K562 (cell line): ENCODE measurements around the gene NALCN. TPM values are rescaled to one million over a fixed set of nuclear protein-coding genes. Genes with fewer than 3 reads are reported as not detected.

Experiments used
- ATAC-seq: fragments of 200-7000 bp; cut with Tn5 transposase; 3 replicates; pipeline ENCODE4 v1.9.1; 2020; ENCODE audit warnings: moderate library complexity
- BruUV-seq: library from RNA; stranded (reverse); fragments of 400-500 nt; replicated peaks from 2 replicates; lab custom pipeline; 2021; lab: Mats Ljungman, UMichigan
- CTCF ChIA-PET: fragments of 300-600 bp; formaldehyde crosslinking; extraction: SDS; loops from one replicate; lab custom pipeline; 2021; ENCODE audit warnings: low intra/inter-chr PET ratio; lab: Yijun Ruan, JAX
- POLR2A ChIA-PET: fragments of 300-600, 350-650 bp; sonication (Branson Sonifier 250); formaldehyde crosslinking; extraction: SDS; loops from one replicate; lab custom pipeline; 2021; ENCODE audit warnings: antibody characterized with exemption, inconsistent platforms; lab: Yijun Ruan, JAX
- DNase-seq, 4 experiments: peaks; one replicate each; pipeline versions ENCODE4 v3.0.0 to v3.0.0-alpha.2; 2011 to 2018; ENCODE audit warnings: low spot score in 3 of 4, mixed read lengths in 3 of 4; ENCODE audit errors: extremely low read depth in 1 of 4
- FAIRE-seq: peaks from 2 replicates; lab custom pipeline; 2011; peaks lifted over from hg19 to GRCh38; lab: Jason Lieb, UNC
- H2AFZ ChIP-seq: 2 replicates; pipeline ENCODE4 v1.6.0; 2011; ENCODE audit warnings: low read depth, low read length, control low read depth, inconsistent platforms
- H3K27ac ChIP-seq: fragments of 200-600 bp; 3 replicates; pipeline ENCODE4 v1.8.0; 2011; ENCODE audit warnings: low read depth, mild to moderate bottlenecking, control low read depth, inconsistent platforms, low read length, moderate library complexity, mixed read lengths; ENCODE audit errors: extremely low read depth
- H3K27me3 ChIP-seq, 2 experiments: fragments of 300-600 bp in 1 of 2; 2 replicates in 1 of 2; 3 replicates in 1 of 2; pipeline versions ENCODE4 v1.6.0 to v1.8.0; 2011; ENCODE audit warnings: inconsistent platforms in 2 of 2, low read length in 2 of 2, mild to moderate bottlenecking in 1 of 2, mixed read lengths in 1 of 2, moderate library complexity in 1 of 2; ENCODE audit not compliant: control insufficient read depth in 2 of 2, insufficient read depth in 2 of 2
- H3K36me3 ChIP-seq: fragments of 300-600 bp; 3 replicates; pipeline ENCODE4 v1.8.0; 2011; ENCODE audit warnings: mild to moderate bottlenecking, low read length, inconsistent platforms; ENCODE audit not compliant: control insufficient read depth, insufficient read depth
- H3K4me1 ChIP-seq, 2 experiments: fragments of 200-600 bp in 1 of 2; replicated peaks in 1 of 2; 2 replicates in 1 of 2; 3 replicates in 1 of 2; pipeline versions ENCODE4 v1.5.1 to v1.8.0; 2011; ENCODE audit warnings: inconsistent platforms in 2 of 2, low read length in 2 of 2, mild to moderate bottlenecking in 1 of 2, mixed read lengths in 1 of 2, moderate library complexity in 1 of 2; ENCODE audit not compliant: control insufficient read depth in 2 of 2, insufficient read depth in 2 of 2
- H3K4me2 ChIP-seq: 2 replicates; pipeline ENCODE4 v1.6.1; 2011; ENCODE audit warnings: low read length, control low read depth, inconsistent platforms, mixed read lengths; ENCODE audit not compliant: insufficient read depth
- H3K4me3 ChIP-seq: fragments of 200-600 bp; sonication (generic), shearing (Covaris generic); 2 replicates; pipeline ENCODE4 v1.5.1; 2016; ENCODE audit warnings: control low read depth, inconsistent platforms
- H3K79me2 ChIP-seq: fragments of 200-600 bp; 3 replicates; pipeline ENCODE4 v1.8.0; 2011; ENCODE audit warnings: low read length, inconsistent platforms; ENCODE audit not compliant: control insufficient read depth, insufficient read depth
- H3K9ac ChIP-seq, 2 experiments: 2 replicates each; pipeline versions ENCODE4 v1.6.0 to v1.6.1; 2011; ENCODE audit warnings: low read depth in 2 of 2, low read length in 2 of 2, control low read depth in 1 of 2, inconsistent platforms in 1 of 2, mild to moderate bottlenecking in 1 of 2, mixed read lengths in 1 of 2; ENCODE audit not compliant: insufficient read depth in 1 of 2
- H3K9me1 ChIP-seq: one replicate; pipeline ENCODE4 v1.6.0; 2011; ENCODE audit warnings: inconsistent platforms, mild to moderate bottlenecking, low read length, moderate library complexity; ENCODE audit not compliant: control insufficient read depth, insufficient read depth
- H3K9me3 ChIP-seq: replicated peaks from 2 replicates; pipeline ENCODE4 v1.5.1; 2011; ENCODE audit warnings: low read depth, low read length, inconsistent platforms; ENCODE audit not compliant: control insufficient read depth, insufficient read depth
- H4K20me1 ChIP-seq: replicated peaks from 2 replicates; pipeline ENCODE4 v1.6.1; 2011; ENCODE audit warnings: low read length, inconsistent platforms, mixed read lengths; ENCODE audit not compliant: control insufficient read depth, insufficient read depth
- ARID2 ChIP-seq: fragments of 450-650 bp; IDR thresholded peaks from 2 replicates; pipeline ENCODE4 v1.6.1; 2017; ENCODE audit warnings: antibody characterized with exemption, mild to moderate bottlenecking
- BRD4 ChIP-seq: fragments of 200-600 bp; sonication (generic); IDR thresholded peaks from 2 replicates; pipeline ENCODE4 v1.6.1; 2017; ENCODE audit warnings: inconsistent platforms
- CCNT2 ChIP-seq: IDR thresholded peaks from 2 replicates; pipeline ENCODE4 v1.6.1; 2011; ENCODE audit warnings: borderline replicate concordance, low read depth, mild to moderate bottlenecking, moderate library complexity, mixed read lengths, low read length; ENCODE audit not compliant: insufficient read length; ENCODE audit errors: extremely low read depth
- FOXM1 ChIP-seq, 2 experiments: fragments of 450-650 bp in 1 of 2; sonication (generic) in 1 of 2; formaldehyde crosslinking in 1 of 2; IDR thresholded peaks; 2 replicates each; pipeline versions ENCODE4 v1.6.1 to v1.9.0; 2017 to 2022; ENCODE audit warnings: low read depth in 2 of 2, mild to moderate bottlenecking in 2 of 2, missing genetic modification reagents in 1 of 2, moderate library complexity in 1 of 2
- FUS ChIP-seq: fragments of 200-400 bp; formaldehyde crosslinking; optimal IDR thresholded peaks from 2 replicates; pipeline ENCODE3; 2017; ENCODE audit warnings: low read depth, low read length
- GABPA ChIP-seq: fragments of 200-800 bp; sonication (Bioruptor generic); conservative IDR thresholded peaks from 2 replicates; pipeline ENCODE4 v1.6.1; 2016; ENCODE audit warnings: low read depth, missing genetic modification characterization, missing compliant biosample characterization
- ILK ChIP-seq: fragments of 450-650 bp; IDR thresholded peaks from 2 replicates; pipeline ENCODE4 v1.6.1; 2016; ENCODE audit warnings: missing genetic modification characterization, low read depth, mild to moderate bottlenecking, missing compliant biosample characterization, moderate library complexity, borderline replicate concordance
- KLF13 ChIP-seq: fragments of 450-650 bp; IDR thresholded peaks from 2 replicates; pipeline ENCODE4 v1.6.1; 2016; ENCODE audit warnings: missing genetic modification characterization, low read depth, mild to moderate bottlenecking, missing compliant biosample characterization, moderate library complexity, borderline replicate concordance
- MAZ ChIP-seq, 2 experiments: fragments of 450-650 bp in 1 of 2; sonication (generic) in 1 of 2; formaldehyde crosslinking; IDR thresholded peaks in 1 of 2; conservative IDR thresholded peaks in 1 of 2; 2 replicates each; pipeline versions ENCODE4 v1.4.0 to v1.5.0; 2020; ENCODE audit warnings: mild to moderate bottlenecking in 1 of 2, missing genetic modification reagents in 1 of 2
- NCOA2 ChIP-seq, 2 experiments: fragments of 450-650 bp; IDR thresholded peaks; 2 replicates each; pipeline ENCODE4 v1.6.1; 2018; ENCODE audit warnings: mild to moderate bottlenecking in 2 of 2, moderate library complexity in 1 of 2; ENCODE audit not compliant: partially characterized antibody in 2 of 2
- POLR2G ChIP-seq: fragments of 200-400 bp; formaldehyde crosslinking; IDR thresholded peaks from 2 replicates; pipeline ENCODE4 v1.6.1; 2017; ENCODE audit warnings: low read depth, mild to moderate bottlenecking, antibody characterized with exemption, low read length, moderate library complexity
- STAT5A ChIP-seq: IDR thresholded peaks from 2 replicates; pipeline ENCODE4 v1.6.1; 2012; ENCODE audit warnings: low read length, inconsistent platforms, borderline replicate concordance
- ZFP36 ChIP-seq: fragments of 150-350 bp; IDR thresholded peaks from 2 replicates; pipeline ENCODE4 v1.6.1; 2018; ENCODE audit warnings: low read length, low read depth; ENCODE audit not compliant: partially characterized antibody
- WGBS: fragments of 100-300 bp; shearing (Covaris generic); methylation state at CpG from one replicate; pipeline ENCODE4 v1.1.6; 2016; ENCODE audit warnings: low coverage, mixed read lengths; ENCODE audit not compliant: insufficient coverage; ENCODE audit errors: missing lambda C conversion rate; 5-methylcytosine and 5-hydroxymethylcytosine counted together
- in situ Hi-C: fragments of 300-500 bp; cut with MboI; formaldehyde crosslinking; loops from 4 replicates; pipeline ENCODE4 v1.15.0; 2018; ENCODE audit warnings: inconsistent platforms, mixed read lengths
- intact Hi-C: fragments of 100-400 bp; cut with micrococcal nuclease; formaldehyde crosslinking; loops from 2 replicates; pipeline ENCODE4 v1.14.2; 2022
- polyA plus RNA-seq, 8 experiments: library from polyadenylated mRNA; depleted of rRNA in 4 of 8; stranded (reverse) in 5 of 8; unstranded in 3 of 8; fragments of >200 nt; fragmentation: Nextera tagmentation in 2 of 8; fragmentation: Illumina TruSeq in 1 of 8; extraction: Ambion mirVana in 2 of 8; extraction: Trizol in 1 of 8; gene quantifications; 2 replicates each; pipeline versions ENCODE4 v1.2.1 to v1.2.3, GENCODE V29; 2011 to 2014; ENCODE audit warnings: inconsistent platforms in 1 of 8, missing spikeins in 1 of 8
- total RNA-seq, 7 experiments: library from RNA; depleted of rRNA in 6 of 7; stranded (reverse); fragments of >200 nt in 6 of 7; fragmentation: Illumina TruSeq in 2 of 7; extraction: Trizol in 2 of 7; gene quantifications; 2 replicates each; pipeline versions ENCODE4 v1.2.1 to v1.2.3, GENCODE V29; 2011 to 2021; ENCODE audit warnings: low replicate concordance in 1 of 7
- TF ChIP-seq, protein P1 (sequence below): fragments of 450-650 bp; formaldehyde crosslinking; IDR thresholded peaks from 2 replicates; pipeline ENCODE4 v1.4.0; 2020; ENCODE audit warnings: mild to moderate bottlenecking, moderate library complexity
- TF ChIP-seq, protein P2 (sequence below), 2 experiments: fragments of 450-650 bp in 1 of 2; IDR thresholded peaks; 2 replicates each; pipeline ENCODE4 v1.6.1; 2011 to 2017; ENCODE audit warnings: low read depth in 2 of 2, antibody characterized with exemption in 1 of 2, borderline replicate concordance in 1 of 2, low read length in 1 of 2, mild to moderate bottlenecking in 1 of 2, mixed read lengths in 1 of 2; ENCODE audit not compliant: control insufficient read depth in 1 of 2

NALCN gene
- total and polyA plus RNA-seq, 9 of the 15 experiments (the other 6 are each of a cell fraction or from before 2014, with no cell fraction given): not detected

DNA sequence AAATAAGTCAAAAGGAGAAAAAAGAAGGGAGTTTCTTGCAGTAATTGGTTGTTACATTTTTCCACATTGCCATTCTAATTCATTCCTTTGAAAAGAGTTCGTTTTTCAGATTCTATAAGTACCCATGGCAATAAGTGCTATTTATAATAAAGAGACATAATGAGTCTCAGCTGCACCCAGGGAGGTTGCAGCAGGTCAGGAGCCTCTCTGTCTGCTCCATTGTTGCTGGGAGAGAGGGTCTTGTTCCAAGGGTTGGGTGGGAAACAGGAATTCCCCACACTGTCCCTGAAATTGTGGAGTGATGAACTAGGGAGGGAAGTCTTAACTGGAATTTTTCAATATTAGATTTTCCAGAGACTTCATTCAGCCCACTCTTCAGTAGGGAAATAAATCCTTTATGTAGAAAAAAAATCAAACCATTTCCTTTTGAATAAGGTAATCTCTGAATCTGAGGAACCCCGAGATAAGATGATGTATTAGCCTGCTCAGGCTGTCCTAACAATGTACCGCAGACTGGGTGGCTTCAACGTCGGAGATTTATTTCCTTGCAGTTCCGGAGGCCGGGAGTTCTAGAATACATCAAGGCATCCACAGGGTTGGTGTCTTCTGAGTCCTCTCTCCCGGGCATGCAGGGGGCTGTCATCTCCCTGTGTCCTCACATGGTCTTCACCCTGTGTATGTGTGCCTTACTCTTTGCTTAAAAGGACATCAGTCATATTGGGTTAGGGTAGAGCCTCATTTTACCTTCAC, 399.0 kb downstream of the NALCN start:
- FAIRE-seq (no peak), ATAC-seq (no peak), DNase-seq (no peak)
- Histone ChIP-seq H3K9ac (no peak overlapping the region), H3K27me3 (no peaks in the 10 kb centered on the region), H3K4me3 (no peak overlapping the region), H3K9me3 (no peaks in the 10 kb centered on the region), H2AFZ (no peak overlapping the region), H3K4me2 (no peak overlapping the region), H3K4me1 (no peaks in the 10 kb centered on the region), H3K27ac (no peak overlapping the region), H3K36me3 (no peaks in the 10 kb centered on the region), H3K79me2 (no peaks in the 10 kb centered on the region), H3K9me1 (no peaks in the 10 kb centered on the region), H4K20me1 (no peaks in the 10 kb centered on the region)
- in situ Hi-C loops (no loop called here), intact Hi-C loops (no loop called here)
- WGBS: 1% methylated on average over 7 of the region's 8 CpGs
- ChIA-PET CTCF (no interaction called here), POLR2A (interaction anchor here (0.6 kb wide), 1 partner anchor 18 kb away, joined by 4 read pairs; no protein-coding TSS in a partner anchor)
- BruUV-seq: no TSS peak
- TF ChIP-seq POLR2G (no peak), FUS (no peak), GABPA (tag) (no peak), CCNT2 (no peak), STAT5A (no peak), KLF13 (tag) (no peak), FOXM1 (IDR thresholded peaks at IDR 0.05; ENCODE audit: low read depth) (no peak), FOXM1 (CRISPR knock-in tag; IDR thresholded peaks at IDR 0.05; ENCODE audit: low read depth) (no peak), ILK (tag) (no peak), MAZ (CRISPR knock-in tag; conservative IDR thresholded peaks at IDR 0.05 in 1 of 2, IDR thresholded peaks at IDR 0.05 in 1 of 2) (no peak), ARID2 (no peak), ZFP36 (no peak), NCOA2 (IDR thresholded peaks at IDR 0.05; ENCODE audit: partially characterized antibody in 2 of 2) (no peak), BRD4 (no peak)
- TF ChIP-seq, protein P1, sequence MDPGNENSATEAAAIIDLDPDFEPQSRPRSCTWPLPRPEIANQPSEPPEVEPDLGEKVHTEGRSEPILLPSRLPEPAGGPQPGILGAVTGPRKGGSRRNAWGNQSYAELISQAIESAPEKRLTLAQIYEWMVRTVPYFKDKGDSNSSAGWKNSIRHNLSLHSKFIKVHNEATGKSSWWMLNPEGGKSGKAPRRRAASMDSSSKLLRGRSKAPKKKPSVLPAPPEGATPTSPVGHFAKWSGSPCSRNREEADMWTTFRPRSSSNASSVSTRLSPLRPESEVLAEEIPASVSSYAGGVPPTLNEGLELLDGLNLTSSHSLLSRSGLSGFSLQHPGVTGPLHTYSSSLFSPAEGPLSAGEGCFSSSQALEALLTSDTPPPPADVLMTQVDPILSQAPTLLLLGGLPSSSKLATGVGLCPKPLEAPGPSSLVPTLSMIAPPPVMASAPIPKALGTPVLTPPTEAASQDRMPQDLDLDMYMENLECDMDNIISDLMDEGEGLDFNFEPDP (CRISPR knock-in tag): no peak
- TF ChIP-seq, protein P2, sequence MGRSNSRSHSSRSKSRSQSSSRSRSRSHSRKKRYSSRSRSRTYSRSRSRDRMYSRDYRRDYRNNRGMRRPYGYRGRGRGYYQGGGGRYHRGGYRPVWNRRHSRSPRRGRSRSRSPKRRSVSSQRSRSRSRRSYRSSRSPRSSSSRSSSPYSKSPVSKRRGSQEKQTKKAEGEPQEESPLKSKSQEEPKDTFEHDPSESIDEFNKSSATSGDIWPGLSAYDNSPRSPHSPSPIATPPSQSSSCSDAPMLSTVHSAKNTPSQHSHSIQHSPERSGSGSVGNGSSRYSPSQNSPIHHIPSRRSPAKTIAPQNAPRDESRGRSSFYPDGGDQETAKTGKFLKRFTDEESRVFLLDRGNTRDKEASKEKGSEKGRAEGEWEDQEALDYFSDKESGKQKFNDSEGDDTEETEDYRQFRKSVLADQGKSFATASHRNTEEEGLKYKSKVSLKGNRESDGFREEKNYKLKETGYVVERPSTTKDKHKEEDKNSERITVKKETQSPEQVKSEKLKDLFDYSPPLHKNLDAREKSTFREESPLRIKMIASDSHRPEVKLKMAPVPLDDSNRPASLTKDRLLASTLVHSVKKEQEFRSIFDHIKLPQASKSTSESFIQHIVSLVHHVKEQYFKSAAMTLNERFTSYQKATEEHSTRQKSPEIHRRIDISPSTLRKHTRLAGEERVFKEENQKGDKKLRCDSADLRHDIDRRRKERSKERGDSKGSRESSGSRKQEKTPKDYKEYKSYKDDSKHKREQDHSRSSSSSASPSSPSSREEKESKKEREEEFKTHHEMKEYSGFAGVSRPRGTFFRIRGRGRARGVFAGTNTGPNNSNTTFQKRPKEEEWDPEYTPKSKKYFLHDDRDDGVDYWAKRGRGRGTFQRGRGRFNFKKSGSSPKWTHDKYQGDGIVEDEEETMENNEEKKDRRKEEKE (IDR thresholded peaks at IDR 0.05; ENCODE audit: borderline replicate concordance in 1 of 2, control insufficient read depth in 1 of 2, low read depth in 2 of 2, low read length in 1 of 2): no peak
